GM18511 (cell line): ENCODE results near the gene ARMCX6.
"Not testable (repeated sequence)": the region's sequence is repeated elsewhere in the genome, so short reads cannot be mapped to it uniquely, and the experiment has no call there.

Experiments used
- ATAC-seq: cut with Tn5 transposase; IDR thresholded peaks from one replicate; pipeline ENCODE4 v1.9.1; 2021; ENCODE audit warnings: mild to moderate bottlenecking, moderate library complexity; ENCODE audit not compliant: unreplicated experiment

The ARMCX6 gene

GRCh38 chrX:101617211-101618191 is at the start of gene ARMCX6:
Gene ARMCX6, minus strand, starts transcription at chrX:101618000. Its CDS starts 1,380 bp downstream, at chrX:101616620.
- ATAC-seq = peak; percentile 95

- peak; percentile 48 for ATAC-seq
These were observed 41.8 kb upstream of the ARMCX6 start, which contains the start of gene ARMCX2 for GRCh38 chrX:101659601-101660063. Gene ARMCX2, minus strand, starts transcription at chrX:101659850. Its CDS starts 2,262 bp downstream, at chrX:101657588.

- ATAC-seq = peak; percentile 77
These were observed 41.1 kb upstream of the ARMCX6 start for GRCh38 chrX:101658661-101659491.

GRCh38 chrX:101657495-101657894 is 39.7 kb upstream of the ARMCX6 start:
- no peak for ATAC-seq

DNA sequence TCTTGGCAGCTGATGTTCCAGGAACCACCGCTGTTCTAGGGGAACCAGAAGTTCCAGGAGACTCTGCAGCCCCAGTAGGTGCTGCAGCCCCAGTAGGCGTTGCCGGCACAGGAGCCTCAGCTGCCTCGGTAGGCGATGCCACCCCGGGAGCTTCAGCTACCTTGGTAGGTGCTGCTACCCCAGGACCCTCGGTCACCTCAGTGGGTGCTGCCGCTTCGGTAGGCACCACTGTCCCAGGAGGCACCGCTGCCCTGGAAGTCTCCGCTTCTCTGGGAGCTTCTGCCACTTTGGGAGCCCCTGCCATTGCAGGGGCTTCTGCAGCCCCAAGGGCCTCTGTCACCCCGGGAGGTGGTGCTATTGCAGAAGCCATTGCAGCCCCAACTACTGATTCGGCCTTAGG is 39.0 kb upstream of the ARMCX6 start:
- ATAC-seq = no peak

DNA sequence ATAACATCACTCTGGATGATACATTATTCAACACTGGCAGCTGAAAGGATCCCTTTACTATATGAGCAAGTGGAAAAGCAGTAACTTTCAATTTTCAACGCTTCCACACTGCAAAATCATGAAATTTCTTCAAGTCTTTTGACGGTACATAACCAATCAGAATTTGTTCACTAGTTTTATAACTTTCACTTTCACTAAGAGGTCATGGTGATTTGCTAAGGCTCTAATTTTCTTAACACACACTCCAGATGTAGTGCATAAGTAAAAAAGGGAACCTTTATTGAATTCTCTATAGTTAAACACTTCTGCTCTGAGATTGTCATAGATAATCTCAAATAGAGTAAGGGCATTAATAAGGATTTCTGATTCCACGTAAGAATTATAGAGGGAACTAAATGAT is 37.7 kb upstream of the ARMCX6 start:
- no peak for ATAC-seq

- ATAC-seq = not testable (repeated sequence)
These were observed 29.9 kb upstream of the ARMCX6 start for GRCh38 chrX:101647716-101648115.

DNA sequence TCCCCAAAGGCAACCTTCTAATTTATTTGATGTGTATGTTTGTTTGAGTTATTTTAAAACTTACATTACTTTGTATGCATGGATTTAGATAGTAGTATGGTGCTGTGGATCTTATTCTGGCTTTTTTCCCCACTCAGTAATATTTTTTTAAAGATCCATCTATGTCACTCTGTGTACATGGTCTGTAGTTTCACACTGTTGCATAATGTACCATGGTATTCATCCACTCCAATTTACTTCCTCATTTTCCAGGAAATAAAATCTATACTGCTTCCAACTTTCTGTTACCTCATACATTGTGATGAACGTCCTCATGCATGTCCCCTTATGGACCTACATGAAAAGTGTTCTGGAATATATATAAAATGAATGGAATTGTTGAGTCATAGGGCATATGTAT is 24.3 kb upstream of the ARMCX6 start:
- ATAC-seq = no peak

GRCh38 chrX:101639583-101639982 is 21.8 kb upstream of the ARMCX6 start:
- ATAC-seq = no peak

DNA sequence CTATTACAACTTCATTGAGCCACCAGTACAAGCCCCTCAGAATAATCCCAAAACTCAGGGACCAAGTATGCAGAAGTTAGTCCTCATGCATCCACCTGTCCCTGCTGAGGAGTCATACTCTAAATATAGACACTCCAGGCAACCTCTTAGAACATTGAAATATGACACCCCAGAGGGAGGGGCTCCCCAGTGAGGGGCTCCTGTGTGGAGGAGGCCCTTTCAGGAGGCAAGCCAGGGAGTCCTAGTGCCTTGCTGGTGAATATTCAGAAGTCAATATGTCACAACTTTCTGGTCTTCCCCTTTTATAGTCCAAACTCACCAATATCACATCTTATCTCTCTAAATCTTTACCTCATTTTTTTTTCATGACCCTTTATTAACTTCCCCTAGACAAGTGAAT is 1.6 kb upstream of the ARMCX6 start:
- no peak for ATAC-seq

GRCh38 chrX:101605728-101606127 is 12.1 kb downstream of the ARMCX6 start:
- ATAC-seq = no peak

DNA sequence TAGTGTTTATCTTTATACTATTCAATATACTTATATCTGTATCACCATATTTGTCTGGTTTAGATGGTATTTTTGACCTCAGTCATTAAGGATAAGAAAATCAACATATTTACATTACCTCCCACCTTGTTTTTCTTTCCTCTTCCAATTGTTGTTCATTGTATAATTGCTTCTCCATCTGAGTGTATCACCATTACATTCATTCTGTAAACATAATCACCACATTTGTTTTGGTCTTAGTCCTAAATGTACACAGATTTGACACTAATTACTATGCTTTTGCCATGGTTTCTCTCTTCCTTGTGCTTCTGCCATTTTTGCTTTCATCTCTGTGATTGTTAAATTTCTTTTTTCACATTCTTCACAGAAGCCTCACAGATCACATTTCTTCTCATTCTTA is 12.7 kb downstream of the ARMCX6 start:
- ATAC-seq = no peak

DNA sequence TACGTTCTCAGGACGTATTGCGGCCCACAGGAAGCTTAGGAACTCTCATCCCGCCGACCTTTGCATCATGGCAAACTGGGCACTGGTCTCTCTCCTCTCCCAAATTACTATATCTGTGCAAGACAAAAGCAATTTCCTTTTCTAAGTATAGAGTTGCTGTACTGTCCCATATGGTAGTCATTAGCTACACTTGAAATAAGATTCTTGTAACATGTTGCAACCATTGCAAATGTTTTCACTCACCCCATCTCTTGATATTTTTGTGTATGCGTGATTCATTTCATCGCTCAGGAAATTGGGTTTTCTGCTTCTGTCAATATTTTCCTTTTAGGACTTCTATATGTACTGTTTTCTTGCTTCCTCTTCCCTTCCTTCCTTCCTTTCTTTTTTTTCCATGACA is 15.7 kb downstream of the ARMCX6 start:
- ATAC-seq = no peak

DNA sequence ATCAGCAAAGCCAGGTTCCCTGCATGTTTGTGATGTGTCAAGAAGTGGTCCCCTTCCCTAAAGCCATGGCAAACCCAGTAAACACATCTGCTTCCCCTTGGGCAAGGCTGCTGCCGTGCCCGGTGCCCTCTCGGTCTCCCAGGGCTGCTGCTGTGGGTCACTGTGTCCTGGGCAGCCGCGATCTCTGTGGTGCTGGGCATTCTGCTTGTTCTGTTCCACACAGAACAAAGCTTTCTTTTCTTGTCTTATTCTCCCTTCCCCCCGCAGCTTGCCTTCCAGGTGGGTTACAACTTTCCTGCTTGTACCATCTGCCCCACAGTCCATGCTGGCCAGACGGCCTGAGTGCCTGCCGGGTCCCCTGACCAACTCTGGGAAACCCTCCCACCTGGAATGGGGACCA is 18.2 kb downstream of the ARMCX6 start:
- ATAC-seq = not testable (repeated sequence)

DNA sequence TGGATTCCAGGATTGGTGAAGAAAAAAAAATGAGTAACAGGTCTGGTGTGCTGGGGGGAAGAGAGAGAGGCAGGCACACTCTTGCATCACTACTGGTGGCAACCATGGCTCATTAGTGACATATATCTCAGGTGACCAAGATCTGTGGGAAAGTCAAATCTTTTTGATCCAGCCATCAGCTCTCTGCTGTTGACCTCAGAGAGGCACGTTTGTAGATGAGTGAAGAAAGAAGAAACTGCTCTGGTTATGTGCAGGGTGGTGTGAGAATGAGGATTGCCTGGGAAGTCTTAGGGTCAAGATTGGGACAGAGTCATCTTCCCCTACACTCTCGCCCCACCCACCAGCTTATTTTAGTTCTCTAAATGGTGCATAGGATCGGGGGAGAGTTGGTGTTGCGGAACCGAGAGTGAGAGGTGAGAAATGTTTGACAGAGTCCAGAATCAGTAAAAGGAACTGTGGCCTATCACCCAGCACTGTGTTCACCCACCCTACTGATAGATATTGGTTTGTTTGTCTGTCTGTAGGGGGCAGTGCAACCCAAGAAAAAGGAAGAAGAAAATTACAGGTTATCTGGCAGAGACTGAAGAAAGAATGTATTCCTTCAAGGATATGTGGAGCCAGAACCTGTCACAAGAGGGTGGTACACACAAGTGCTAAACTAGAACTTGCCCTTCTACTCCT is 21.9 kb downstream of the ARMCX6 start:
- ATAC-seq = peak; percentile 99
